GM19193 (cell line): ENCODE data around the gene ALB.

Source experiments
- POLR2A ChIP-seq: IDR thresholded peaks from 4 replicates; pipeline ENCODE4 v1.6.1; 2011; ENCODE audit not compliant: insufficient read depth, insufficient read length; ENCODE audit errors: extremely low read depth

The ALB gene

GRCh38 chr4:73451404-73451803 is 47.3 kb downstream of the ALB start:
- TF ChIP-seq POLR2A, result no peak

GRCh38 chr4:73451981-73452747 is 48.1 kb downstream of the ALB start:
- TF ChIP-seq POLR2A, result no peak

GRCh38 chr4:73452953-73453700 is 49.0 kb downstream of the ALB start:
- TF ChIP-seq POLR2A, result no peak

- TF ChIP-seq POLR2A, result no peak
These were observed 49.6 kb downstream of the ALB start for GRCh38 chr4:73453701-73454005.

GRCh38 chr4:73454920-73455319 is 50.8 kb downstream of the ALB start:
- no peak for TF ChIP-seq POLR2A

- TF ChIP-seq POLR2A, result no peak
These were observed 52.3 kb downstream of the ALB start for GRCh38 chr4:73456177-73457022.

GRCh38 chr4:73458184-73459047 is 54.3 kb downstream of the ALB start:
- no peak for TF ChIP-seq POLR2A

GRCh38 chr4:73459048-73459421 is 54.9 kb downstream of the ALB start:
- TF ChIP-seq POLR2A, result no peak

GRCh38 chr4:73460913-73461522 is 56.9 kb downstream of the ALB start:
- no peak for TF ChIP-seq POLR2A

- no peak for TF ChIP-seq POLR2A
These were observed 64.1 kb downstream of the ALB start for GRCh38 chr4:73468170-73468569.

- TF ChIP-seq POLR2A, result no peak
These were observed 66.6 kb downstream of the ALB start for GRCh38 chr4:73470728-73471127.
